Omental fat pad (tissue), 4 donors: ENCODE data around the gene CDC6. TPM values are rescaled to one million over a fixed set of nuclear protein-coding genes. Genes with fewer than 3 reads are reported as not detected.
"Not testable (repeated sequence)": the region's sequence is repeated elsewhere in the genome, so short reads cannot be mapped to it uniquely, and the experiment has no call there.

Source experiments
- ATAC-seq: fragments of 150-250 bp; one replicate; pipeline ENCODE4 v1.9.1; 2016; ENCODE audit warnings: mild to moderate bottlenecking, moderate library complexity; ENCODE audit not compliant: low FRiP score
- DNase-seq: peaks from one replicate; pipeline ENCODE4 v3.0.0-alpha.2; 2019; ENCODE audit warnings: low spot score
- CTCF ChIP-seq, 3 donors: fragments of 450-650 bp; IDR thresholded peaks; one replicate each; pipeline ENCODE4 v1.5.1; 2016 to 2017; ENCODE audit warnings: antibody characterized with exemption in 3 of 3, mild to moderate bottlenecking in 3 of 3, moderate library complexity in 2 of 3
- total RNA-seq, 4 donors: library from RNA; depleted of rRNA; stranded (reverse); fragments of >200 nt; gene quantifications; one replicate each; pipeline ENCODE4 v1.1.0, GENCODE V29; 2016

Gene CDC6
- total RNA-seq, 4 donors from 2014 or later: 0.56 to 4.3 (median 1.7) TPM

GRCh38 chr17:40297511-40297910 lies 9.8 kb downstream of the CDC6 start:
- no peak for TF ChIP-seq CTCF (IDR thresholded peaks at IDR 0.05)
- DNase-seq: no peak

DNA sequence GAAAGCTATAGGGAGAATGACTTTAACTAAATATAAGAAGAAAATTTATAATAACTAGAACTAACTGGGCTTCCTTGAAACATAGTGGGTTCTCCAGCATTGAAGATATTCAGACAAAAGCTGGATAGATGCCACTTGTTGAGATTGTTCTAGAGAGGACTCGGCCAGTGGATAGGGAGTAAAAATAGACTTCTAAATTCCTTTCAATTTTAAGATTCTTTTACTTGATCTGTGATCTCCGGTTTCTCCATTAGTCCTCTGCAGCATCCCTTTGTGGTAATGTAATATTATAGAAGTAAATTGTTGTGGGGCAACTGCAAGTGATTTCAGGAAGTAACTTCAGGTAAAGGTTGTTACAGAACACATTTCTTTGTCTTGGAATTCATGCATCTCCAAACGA lies 11.0 kb downstream of the CDC6 start:
- ATAC-seq (no peak), DNase-seq (no peak)
- no peak for TF ChIP-seq CTCF (IDR thresholded peaks at IDR 0.05)

More at GRCh38 chr17:40297511-40297910, 9.8 kb downstream of the CDC6 start:
- ATAC-seq: no peak

- not testable (repeated sequence) for DNase-seq
Observed at GRCh38 chr17:40299159-40299757, 11.6 kb downstream of the CDC6 start.

GRCh38 chr17:40301315-40301714 lies 13.6 kb downstream of the CDC6 start:
- no peak for ATAC-seq
- no peak for DNase-seq
- TF ChIP-seq CTCF (IDR thresholded peaks at IDR 0.05): no peak

More at GRCh38 chr17:40299159-40299757, 11.6 kb downstream of the CDC6 start:
- not testable (repeated sequence) for ATAC-seq

DNA sequence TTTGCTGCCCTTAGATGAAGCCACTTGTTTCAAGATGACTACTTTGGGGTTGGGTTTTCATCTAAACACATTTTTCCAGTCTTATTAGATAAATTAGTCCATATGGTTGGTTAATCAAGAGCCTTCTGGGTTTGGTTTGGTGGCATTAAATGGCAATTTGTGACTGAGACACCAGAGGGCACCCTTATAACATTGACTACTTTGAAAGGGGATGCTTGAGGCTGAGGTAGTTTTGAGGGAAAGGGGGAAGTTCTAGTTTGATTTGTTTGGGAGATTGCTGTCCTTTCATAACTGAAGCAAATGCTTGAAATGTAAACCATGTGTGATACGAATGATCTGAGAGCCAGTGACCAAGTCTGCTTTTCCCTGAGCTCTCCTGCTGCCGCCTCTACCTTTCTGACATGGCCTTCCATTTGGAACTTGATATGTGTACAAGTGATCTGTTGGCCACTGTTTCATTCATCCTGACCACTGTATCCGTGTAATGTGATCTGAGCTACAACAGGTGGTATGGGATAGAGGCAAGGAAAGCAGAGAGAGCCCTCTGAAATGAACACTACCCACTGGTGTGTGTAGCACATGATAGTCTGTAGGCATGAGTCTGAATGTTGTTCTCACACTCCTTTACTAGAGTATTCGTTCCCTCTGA lies 15.5 kb downstream of the CDC6 start:
- TF ChIP-seq CTCF (IDR thresholded peaks at IDR 0.05): peak in 1 of 3 donors; percentile 56
- ATAC-seq (no peak), DNase-seq (no peak)

GRCh38 chr17:40303708-40304551 lies 16.3 kb downstream of the CDC6 start:
- no peak for TF ChIP-seq CTCF (IDR thresholded peaks at IDR 0.05)
- ATAC-seq (no peak), DNase-seq (no peak)

DNA sequence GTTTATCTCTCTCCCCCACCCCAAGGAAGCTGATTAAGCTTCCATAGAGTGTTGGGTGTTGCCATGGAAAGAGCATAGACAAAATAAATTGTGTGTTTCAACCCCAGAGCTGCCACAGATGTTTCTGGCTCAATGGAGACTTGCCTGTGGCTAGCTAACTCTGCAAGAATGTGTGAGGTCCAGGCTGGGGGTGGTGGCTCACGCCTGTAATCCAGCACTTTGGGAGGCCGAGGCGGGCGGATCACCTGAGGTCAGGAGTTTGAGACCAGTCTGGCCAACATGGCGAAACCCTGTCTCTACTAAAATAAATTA lies 16.8 kb downstream of the CDC6 start:
- DNase-seq, ATAC-seq: not testable (repeated sequence)

DNA sequence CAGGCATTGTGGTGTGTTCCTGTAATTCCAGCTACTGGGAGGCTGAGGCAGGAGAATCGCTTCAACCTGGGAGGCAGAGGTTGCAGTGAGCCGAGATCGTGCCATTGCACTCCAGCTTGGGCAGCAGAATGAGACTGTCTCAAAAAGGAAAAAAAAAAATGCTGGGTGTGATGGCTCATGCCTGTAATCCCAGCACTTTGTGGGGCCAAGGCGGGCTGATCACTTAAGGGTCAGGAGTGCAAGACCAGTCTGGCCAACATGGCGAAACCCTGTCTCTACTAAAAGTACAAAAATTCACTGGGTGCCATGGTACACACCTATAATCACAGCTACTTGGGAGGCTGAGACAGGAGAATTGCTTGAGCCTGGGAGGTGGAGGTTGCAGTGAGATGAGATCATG lies 17.2 kb downstream of the CDC6 start:
- DNase-seq, ATAC-seq: not testable (repeated sequence)
